ENCODE data around the gene HTR4. TPM values are rescaled to one million over a fixed set of nuclear protein-coding genes. Genes with fewer than 3 reads are reported as not detected.

HTR4 gene
- total RNA-seq, 4 donors from 2014 or later = not detected

DNA sequence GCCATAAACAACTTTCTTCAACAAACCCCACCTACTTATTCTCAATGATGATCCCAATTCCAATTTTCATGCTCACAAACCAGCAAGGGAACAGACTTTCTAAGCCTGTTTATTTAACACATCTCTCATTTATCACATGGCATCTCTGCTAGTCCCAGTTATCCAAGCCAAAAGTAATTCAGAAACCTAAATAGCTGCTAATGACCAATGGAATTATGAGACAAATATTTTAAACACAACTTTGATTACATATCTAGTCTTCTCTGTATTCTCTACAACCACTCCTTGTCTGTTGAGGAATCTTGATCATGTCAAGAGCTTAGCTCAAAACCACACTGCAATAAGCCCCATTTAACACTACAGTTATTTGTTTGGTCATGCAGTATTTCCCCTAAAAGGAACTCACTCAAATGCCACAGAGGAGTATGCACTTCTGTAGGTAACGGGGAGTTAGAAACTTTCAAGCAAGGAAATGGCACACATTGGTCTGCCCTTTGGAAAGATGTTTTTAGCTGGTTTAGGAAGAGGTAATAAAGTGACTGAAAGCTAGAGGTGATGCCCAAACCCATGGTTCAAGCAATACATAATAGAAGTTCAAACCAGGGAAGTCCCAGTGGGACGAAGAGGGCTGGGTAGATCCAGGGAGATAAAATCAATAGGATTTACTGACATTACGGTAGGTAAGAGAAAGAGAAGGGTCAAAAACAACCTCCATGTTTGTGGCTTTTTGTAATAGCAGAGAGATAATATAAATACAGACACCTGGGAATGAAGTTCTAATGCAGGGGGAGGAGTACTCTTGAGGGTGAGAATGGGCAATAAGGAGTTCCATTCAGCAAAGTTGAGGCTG, 42.1 kb upstream of the HTR4 start:
- no peak for ATAC-seq (ENCODE audit: low FRiP score)
- TF ChIP-seq, protein P1, sequence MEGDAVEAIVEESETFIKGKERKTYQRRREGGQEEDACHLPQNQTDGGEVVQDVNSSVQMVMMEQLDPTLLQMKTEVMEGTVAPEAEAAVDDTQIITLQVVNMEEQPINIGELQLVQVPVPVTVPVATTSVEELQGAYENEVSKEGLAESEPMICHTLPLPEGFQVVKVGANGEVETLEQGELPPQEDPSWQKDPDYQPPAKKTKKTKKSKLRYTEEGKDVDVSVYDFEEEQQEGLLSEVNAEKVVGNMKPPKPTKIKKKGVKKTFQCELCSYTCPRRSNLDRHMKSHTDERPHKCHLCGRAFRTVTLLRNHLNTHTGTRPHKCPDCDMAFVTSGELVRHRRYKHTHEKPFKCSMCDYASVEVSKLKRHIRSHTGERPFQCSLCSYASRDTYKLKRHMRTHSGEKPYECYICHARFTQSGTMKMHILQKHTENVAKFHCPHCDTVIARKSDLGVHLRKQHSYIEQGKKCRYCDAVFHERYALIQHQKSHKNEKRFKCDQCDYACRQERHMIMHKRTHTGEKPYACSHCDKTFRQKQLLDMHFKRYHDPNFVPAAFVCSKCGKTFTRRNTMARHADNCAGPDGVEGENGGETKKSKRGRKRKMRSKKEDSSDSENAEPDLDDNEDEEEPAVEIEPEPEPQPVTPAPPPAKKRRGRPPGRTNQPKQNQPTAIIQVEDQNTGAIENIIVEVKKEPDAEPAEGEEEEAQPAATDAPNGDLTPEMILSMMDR (IDR thresholded peaks at IDR 0.05) = no peak
- DNase-seq (ENCODE audit: low spot score) = no peak

DNA sequence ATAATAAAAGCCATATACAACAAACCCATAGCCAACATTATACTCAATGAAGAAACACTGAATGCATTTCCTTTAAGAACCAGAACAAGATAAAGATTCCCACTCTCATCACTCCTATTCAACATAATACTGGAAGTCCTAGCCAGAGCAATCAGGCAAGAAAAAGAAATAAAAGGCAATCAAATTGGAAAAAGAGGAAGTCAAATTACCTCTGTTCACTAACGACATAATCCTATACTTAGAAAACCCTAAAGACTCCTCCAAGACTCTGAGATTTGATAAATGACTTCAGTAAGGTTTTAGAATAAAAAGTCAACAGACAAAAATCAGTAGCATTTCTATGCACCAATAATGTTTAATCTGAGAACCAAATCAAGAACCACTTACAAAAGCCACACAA, 36.6 kb upstream of the HTR4 start:
- no peak for DNase-seq (ENCODE audit: low spot score)
- no peak for ATAC-seq (ENCODE audit: low FRiP score)
- TF ChIP-seq, protein P1 (IDR thresholded peaks at IDR 0.05) = no peak

DNA sequence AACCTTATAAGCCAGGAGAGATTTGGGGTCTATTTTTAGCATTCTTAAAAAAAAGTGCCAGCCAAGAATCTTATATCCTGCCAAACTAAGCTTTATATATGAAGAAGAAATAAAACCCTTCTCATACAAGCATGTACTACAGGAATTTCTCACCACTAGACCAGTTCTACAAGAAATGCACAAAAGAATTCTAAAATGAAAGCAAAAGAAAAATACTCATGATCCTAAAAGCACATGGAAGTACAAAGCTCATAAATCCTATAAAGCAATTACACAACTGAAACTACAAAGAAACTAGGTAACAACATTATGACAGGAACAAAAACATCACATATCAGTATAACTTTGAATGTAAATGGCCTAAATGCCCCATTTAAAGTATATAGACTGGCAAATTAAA, 34.5 kb upstream of the HTR4 start:
- ATAC-seq (ENCODE audit: low FRiP score) (no peak), DNase-seq (ENCODE audit: low spot score) (no peak)
- TF ChIP-seq, protein P1 (IDR thresholded peaks at IDR 0.05) = no peak

DNA sequence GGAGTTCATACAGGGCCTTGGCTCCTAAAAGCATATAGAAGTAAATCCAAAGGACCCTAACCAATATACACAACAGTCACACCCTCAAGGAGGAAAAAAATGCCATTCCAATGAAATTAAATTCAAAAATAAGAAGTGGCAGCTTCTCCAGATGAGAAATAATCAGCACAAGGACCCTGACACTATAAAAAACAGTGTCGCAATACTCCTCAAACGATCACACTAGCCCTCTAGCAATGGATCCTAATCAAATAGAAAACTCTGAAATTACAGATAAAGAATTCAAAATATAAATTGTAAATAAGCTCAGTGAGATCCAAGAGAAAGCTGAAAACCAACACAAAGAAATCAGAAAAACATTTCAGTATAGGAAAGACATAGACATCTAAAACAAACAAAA, 33.5 kb upstream of the HTR4 start:
- TF ChIP-seq, protein P1 (IDR thresholded peaks at IDR 0.05) = no peak
- no peak for DNase-seq (ENCODE audit: low spot score)
- ATAC-seq (ENCODE audit: low FRiP score) = no peak

DNA sequence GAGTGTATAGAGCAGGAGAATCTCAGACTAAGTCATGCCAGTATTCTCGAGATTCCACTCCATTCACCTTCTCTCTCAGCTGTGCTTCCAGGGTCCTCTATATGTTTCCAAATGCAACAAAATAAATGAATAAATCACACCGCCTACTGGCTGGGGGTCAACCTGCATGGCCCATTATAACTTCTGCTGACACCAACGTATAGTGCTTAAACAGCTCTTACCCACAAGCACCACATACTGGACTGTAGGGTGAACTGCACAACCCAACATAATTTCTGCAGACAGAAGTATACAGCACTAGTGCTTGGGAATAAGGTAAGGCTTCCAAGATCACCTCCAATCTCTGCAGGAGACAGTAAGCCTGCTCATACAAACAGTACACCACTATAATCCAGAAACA, 33.1 kb upstream of the HTR4 start:
- DNase-seq (ENCODE audit: low spot score) = no peak
- no peak for ATAC-seq (ENCODE audit: low FRiP score)
- TF ChIP-seq, protein P1 (IDR thresholded peaks at IDR 0.05) = no peak

DNA sequence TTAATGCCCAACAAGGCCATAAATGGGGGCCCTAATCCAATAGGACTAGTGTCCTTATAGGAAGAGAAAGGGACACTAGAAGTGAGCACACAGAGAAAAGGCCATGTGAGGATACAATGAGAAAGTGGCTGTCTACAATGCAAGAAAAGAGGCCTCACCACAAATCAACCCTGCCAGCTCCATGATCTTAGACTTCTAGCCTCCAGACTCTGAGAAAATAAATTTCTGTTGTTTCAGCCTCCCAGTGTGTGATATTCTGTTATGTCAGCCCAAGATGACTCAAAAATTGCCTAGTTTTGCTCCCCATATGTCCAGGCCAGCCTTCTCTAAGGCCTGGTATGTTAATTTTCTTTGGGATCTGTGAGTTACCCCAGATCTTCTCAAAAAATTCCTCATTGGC, 32.3 kb upstream of the HTR4 start:
- TF ChIP-seq, protein P1 (IDR thresholded peaks at IDR 0.05) = no peak
- no peak for ATAC-seq (ENCODE audit: low FRiP score)

DNA sequence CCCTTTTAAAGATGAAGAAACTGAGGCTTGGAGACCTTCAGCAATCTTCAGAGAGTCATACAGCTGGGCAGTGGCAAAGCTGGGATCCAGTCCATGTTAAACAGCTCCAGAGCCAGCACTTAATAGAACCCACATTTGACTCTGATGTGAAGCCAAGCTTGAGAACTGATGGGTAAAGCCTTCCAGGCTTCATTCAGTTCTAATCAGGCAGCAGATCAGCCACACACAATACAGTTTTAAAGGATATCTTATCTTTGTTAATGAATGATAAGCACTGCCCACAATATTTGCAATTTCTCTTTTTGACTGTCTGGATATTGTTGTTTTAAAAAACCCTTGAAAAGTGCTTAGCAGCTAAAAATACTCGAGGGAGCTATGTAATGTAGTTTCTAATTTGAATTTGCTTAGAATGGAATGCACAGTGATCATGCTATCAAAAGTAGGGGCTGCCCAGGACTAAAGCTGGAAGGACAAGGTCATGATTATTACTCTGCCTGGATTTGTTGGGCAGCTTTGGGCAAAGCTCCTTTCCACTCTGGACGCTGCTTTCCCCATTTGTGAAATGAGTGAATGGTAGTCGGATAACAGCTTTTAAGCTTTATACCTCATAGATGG, 31.3 kb upstream of the HTR4 start:
- DNase-seq (ENCODE audit: low spot score) (no peak), ATAC-seq (ENCODE audit: low FRiP score) (no peak)
- TF ChIP-seq, protein P1 (IDR thresholded peaks at IDR 0.05) = no peak

More for the DNA sequence above, 32.3 kb upstream of the HTR4 start:
- no peak for DNase-seq (ENCODE audit: low spot score)

All from omental fat pad (tissue), 4 donors.